HEK293T (cell line): ENCODE data around the gene CTSW.

Source experiments
- BHLHE40 ChIP-seq: fragments of 450-650 bp; IDR thresholded peaks from 2 replicates; pipeline ENCODE4 v1.6.1; 2016; ENCODE audit warnings: mild to moderate bottlenecking, moderate library complexity, borderline replicate concordance
- CTBP1 ChIP-seq: fragments of 450-650 bp; IDR thresholded peaks from 2 replicates; pipeline ENCODE4 v1.6.1; 2016; ENCODE audit warnings: borderline replicate concordance
- ELF4 ChIP-seq: fragments of 450-650 bp; IDR thresholded peaks from 2 replicates; pipeline ENCODE4 v1.6.1; 2017; ENCODE audit warnings: antibody characterized with exemption
- FOXA1 ChIP-seq: fragments of 450-650 bp; IDR thresholded peaks from 2 replicates; pipeline ENCODE4 v1.6.1; 2016; ENCODE audit warnings: mild to moderate bottlenecking
- FOXK2 ChIP-seq: fragments of 450-650 bp; IDR thresholded peaks from 2 replicates; pipeline ENCODE4 v1.6.1; 2016; ENCODE audit warnings: mild to moderate bottlenecking
- FOXM1 ChIP-seq: fragments of 450-650 bp; IDR thresholded peaks from 2 replicates; pipeline ENCODE4 v1.6.1; 2017; ENCODE audit warnings: mild to moderate bottlenecking, borderline replicate concordance
- HDGF ChIP-seq: fragments of 450-650 bp; IDR thresholded peaks from 2 replicates; pipeline ENCODE4 v1.6.1; 2017; ENCODE audit warnings: antibody characterized with exemption, borderline replicate concordance
- L3MBTL2 ChIP-seq: fragments of 450-650 bp; conservative IDR thresholded peaks from 2 replicates; pipeline ENCODE4 v1.6.1; 2016; ENCODE audit warnings: mild to moderate bottlenecking
- SP1 ChIP-seq: fragments of 450-650 bp; IDR thresholded peaks from 2 replicates; pipeline ENCODE4 v1.6.1; 2017
- SUZ12 ChIP-seq: fragments of 450-650 bp; IDR thresholded peaks from 2 replicates; pipeline ENCODE4 v1.6.1; 2016; ENCODE audit warnings: mild to moderate bottlenecking
- TARDBP ChIP-seq: fragments of 450-650 bp; IDR thresholded peaks from 2 replicates; pipeline ENCODE4 v1.6.1; 2016
- ZNF384 ChIP-seq: fragments of 450-650 bp; IDR thresholded peaks from 2 replicates; pipeline ENCODE4 v1.6.1; 2016

- no peak for TF ChIP-seq TARDBP
- TF ChIP-seq BHLHE40 = no peak
- TF ChIP-seq ELF4 = no peak
- no peak for TF ChIP-seq FOXK2
- no peak for TF ChIP-seq SP1
- TF ChIP-seq FOXM1 = no peak; the same call in 1 of the 2 replicates
- no peak for TF ChIP-seq ZNF384
- no peak for TF ChIP-seq FOXA1
- TF ChIP-seq L3MBTL2 = peak; percentile 31
- no peak for TF ChIP-seq SUZ12
- no peak for TF ChIP-seq HDGF
- TF ChIP-seq CTBP1 = no peak
These were observed 10.9 kb downstream of the CTSW start, which contains the start of gene CCDC85B for GRCh38 chr11:65890324-65891218.
